ENCODE measurements around the gene RNF6. TPM values are rescaled to one million over a fixed set of nuclear protein-coding genes. Genes with fewer than 3 reads are reported as not detected.

RNF6 gene
- total and polyA plus RNA-seq, 2 donors (not counting 1 experiment from before 2014, with no cell fraction given): 20.1 to 52.4 TPM

GRCh38 chr13:26186995-26187394 is 35.1 kb downstream of the RNF6 start:
- peaks cover 0 to 4% (median 3%) of the 10 kb centered on the region in 3 donors for H3K9me3 ChIP-seq (ENCODE audit: control extremely low read depth in 1 of 3, control insufficient read depth in 2 of 3, insufficient read depth in 1 of 3, low read length in 2 of 3)
- Mint-ChIP-seq H3K4me1 (peaks cover 46% of the 10 kb centered on the region), H3K27ac (peak overlapping the region; percentile 96), H3K9me3 (ENCODE audit: insufficient read depth) (no peaks in the 10 kb centered on the region), H3K4me3 (peak overlapping the region; percentile 91), H3K27me3 (no peaks in the 10 kb centered on the region)
- peak overlapping the region; percentile 86 to 88 for H3K27ac ChIP-seq (ENCODE audit: low read length in 2 of 2)
- ChIA-PET CTCF (interaction anchor here (0.6 to 6.0 kb wide), 10 partner anchors 24 to 512 kb away, joined by 3 to 131 read pairs (median 6); partner anchors contain the start of gene RNF6), POLR2A (interaction anchor here (0.7 to 3.2 kb wide), 4 partner anchors 34 to 69 kb away, joined by 3 to 23 read pairs (median 4); partner anchors contain the start of gene RNF6)
- peak overlapping the region; percentile 76 for H3K4me2 ChIP-seq (replicated peaks; ENCODE audit: low read depth, low read length, poor library complexity, severe bottlenecking)
- ATAC-seq (ENCODE audit: low read depth) (no peak), DNase-seq (peak; percentile 40)
- H4K20me1 ChIP-seq (ENCODE audit: control insufficient read depth, insufficient read depth, low read length, poor library complexity, severe bottlenecking): no peaks in the 10 kb centered on the region
- peaks cover 33 to 44% of the 10 kb centered on the region in 2 donors for H3K4me1 ChIP-seq (ENCODE audit: control insufficient read depth in 2 of 2, insufficient read depth in 2 of 2, low read length in 2 of 2)
- WGBS (ENCODE audit: insufficient coverage): 32% methylated on average over 13 of the region's 22 CpGs
- H2AFZ ChIP-seq (ENCODE audit: insufficient read depth, low read depth, low read length, poor library complexity, severe bottlenecking): peak overlapping the region; percentile 85
- H3K36me3 ChIP-seq (replicated peaks in 1 of 2; ENCODE audit: control extremely low read depth in 1 of 2, control insufficient read depth in 1 of 2, extremely low read depth in 1 of 2, insufficient read depth in 2 of 2, low read length in 1 of 2): no peaks in the 10 kb centered on the region
- peak overlapping the region; percentile 78 for H3K9ac ChIP-seq (ENCODE audit: low read length)
- H3K4me3 ChIP-seq (ENCODE audit: control extremely low read depth in 1 of 5, extremely low read depth in 1 of 5, insufficient read depth in 1 of 5, low read depth in 2 of 5, low read length in 4 of 5): peak overlapping the region in 4 of 5 experiments; percentile 66 to 91 (median 72)
- no peaks in the 10 kb centered on the region for H3K27me3 ChIP-seq (replicated peaks in 1 of 4; ENCODE audit: control extremely low read depth in 1 of 4, control insufficient read depth in 3 of 4, insufficient read depth in 4 of 4, low read length in 3 of 4)
- no peak for TF ChIP-seq EZH2 (IDR thresholded peaks at IDR 0.05; ENCODE audit: borderline replicate concordance, insufficient read depth, low read depth, low read length, poor library complexity, severe bottlenecking)
- no peak for TF ChIP-seq CTCF (IDR thresholded peaks at IDR 0.05)
- no peaks in the 10 kb centered on the region for H3K79me2 ChIP-seq (ENCODE audit: control insufficient read depth, insufficient read depth, low read length)
- intact Hi-C loops (cut with micrococcal nuclease): loop anchor here (1.0 to 10.0 kb wide), 8 partner anchors 35 to 1948 kb away; partner anchors contain the start of genes NUP58, PAN3, PARP4 and RNF6

All from B cell (primary cell).